CD4-positive, alpha-beta T cell (primary cell): Measurements from ENCODE around the gene DROSHA. TPM values are rescaled to one million over a fixed set of nuclear protein-coding genes. Genes with fewer than 3 reads are reported as not detected.

Source experiments
- ATAC-seq: fragments of 200-7000 bp; cut with Tn5 transposase; one replicate; pipeline ENCODE4 v1.10.0; 2022; ENCODE audit warnings: mild to moderate bottlenecking; ENCODE audit not compliant: poor library complexity
- CTCF ChIA-PET: fragments of 350-600 bp; sonication (Branson Sonifier 250); formaldehyde crosslinking; loops from one replicate; lab custom pipeline; 2021; ENCODE audit warnings: antibody characterized with exemption, inconsistent platforms; lab: Charles Lee
- POLR2A ChIA-PET: fragments of 350-600 bp; sonication (Branson Sonifier 250); formaldehyde crosslinking; loops from one replicate; lab custom pipeline; 2021; ENCODE audit warnings: antibody characterized with exemption, inconsistent platforms; lab: Charles Lee
- DNase-seq, 14 experiments: peaks; one replicate each; pipeline ENCODE4 v3.0.0-alpha.2; 2013 to 2020; ENCODE audit warnings: mixed read lengths in 2 of 14
- H3K27ac ChIP-seq, 2 donors: one replicate each; pipeline versions ENCODE4 v1.5.1 to v1.7.0; 2013; ENCODE audit warnings: low read length in 2 of 2, low read depth in 1 of 2, mild to moderate bottlenecking in 1 of 2
- H3K27me3 ChIP-seq, 2 experiments: 1 replicate in 1 of 2; 2 replicates in 1 of 2; pipeline versions ENCODE4 v1.6.1 to v1.7.0; 2013; ENCODE audit warnings: low read length in 2 of 2, control low read depth in 1 of 2, mild to moderate bottlenecking in 1 of 2, moderate library complexity in 1 of 2; ENCODE audit not compliant: insufficient read depth in 2 of 2, control insufficient read depth in 1 of 2
- H3K36me3 ChIP-seq: one replicate; pipeline ENCODE4 v1.6.1; 2013; ENCODE audit warnings: low read length, control low read depth; ENCODE audit not compliant: insufficient read depth
- H3K4me1 ChIP-seq: one replicate; pipeline ENCODE4 v1.6.1; 2013; ENCODE audit warnings: low read length, control low read depth; ENCODE audit not compliant: insufficient read depth
- H3K4me3 ChIP-seq: one replicate; pipeline ENCODE4 v1.5.1; 2013; ENCODE audit warnings: mild to moderate bottlenecking, low read length, moderate library complexity
- H3K9me3 ChIP-seq, 2 experiments: 1 replicate in 1 of 2; 2 replicates in 1 of 2; pipeline versions ENCODE4 v1.6.1 to v1.7.0; 2013; ENCODE audit warnings: low read length in 2 of 2, mild to moderate bottlenecking in 2 of 2, control low read depth in 1 of 2, moderate library complexity in 1 of 2; ENCODE audit not compliant: control insufficient read depth in 1 of 2, insufficient read depth in 1 of 2
- H3K27ac Mint-ChIP-seq: one replicate; pipeline ENCODE4 v1.8.0; 2020; ENCODE audit warnings: mixed read lengths
- H3K27me3 Mint-ChIP-seq: one replicate; pipeline ENCODE4 v1.8.0; 2021; ENCODE audit warnings: mixed read lengths
- H3K36me3 Mint-ChIP-seq: one replicate; pipeline ENCODE4 v1.8.0; 2021; ENCODE audit warnings: low read depth, mixed read lengths
- H3K4me1 Mint-ChIP-seq: one replicate; pipeline ENCODE4 v1.8.0; 2021; ENCODE audit warnings: low read depth, mixed read lengths
- H3K4me3 Mint-ChIP-seq: one replicate; pipeline ENCODE4 v1.8.0; 2020; ENCODE audit warnings: mild to moderate bottlenecking, mixed read lengths
- H3K9me3 Mint-ChIP-seq: one replicate; pipeline ENCODE4 v1.8.0; 2020; ENCODE audit warnings: mixed read lengths
- CTCF ChIP-seq: fragments of 200-600 bp; IDR thresholded peaks from one replicate; pipeline ENCODE4 v1.8.0; 2022; ENCODE audit warnings: antibody characterized with exemption, mild to moderate bottlenecking
- intact Hi-C, 2 experiments: fragments of 100-400 bp; cut with DNase I in 1 of 2; cut with micrococcal nuclease in 1 of 2; formaldehyde crosslinking; loops; one replicate each; pipeline versions ENCODE4 v1.15.1 to v1.9.0; 2023 to 2025; cut with DNase I, micrococcal nuclease
- total RNA-seq, 174 experiments: library from RNA in 2 of 174; stranded (reverse) in 2 of 174; gene quantifications; one replicate each; pipeline ENCODE4 v1.2.3 and lab custom pipeline; 2021 to 2026

Gene DROSHA
- total RNA-seq, 2 experiments from 2014 or later = 28.8 to 38.1 TPM

GRCh38 chr5:31516802-31517201 lies 15.1 kb downstream of the DROSHA start:
- Mint-ChIP-seq H3K27ac (no peak overlapping the region), H3K36me3 (peaks cover 85% of the 10 kb centered on the region), H3K27me3 (no peaks in the 10 kb centered on the region), H3K4me3 (no peak overlapping the region), H3K4me1 (peaks cover 22% of the 10 kb centered on the region), H3K9me3 (no peaks in the 10 kb centered on the region)
- Histone ChIP-seq H3K4me1 (no peaks in the 10 kb centered on the region), H3K9me3 (no peaks in the 10 kb centered on the region), H3K36me3 (peaks cover 64% of the 10 kb centered on the region), H3K4me3 (no peak overlapping the region), H3K27ac (no peak overlapping the region), H3K27me3 (no peaks in the 10 kb centered on the region)
- intact Hi-C loops = no loop called here
- ATAC-seq (no peak), DNase-seq (no peak)
- TF ChIP-seq CTCF = no peak
- ChIA-PET CTCF (no interaction called here), POLR2A (no interaction called here)

DNA sequence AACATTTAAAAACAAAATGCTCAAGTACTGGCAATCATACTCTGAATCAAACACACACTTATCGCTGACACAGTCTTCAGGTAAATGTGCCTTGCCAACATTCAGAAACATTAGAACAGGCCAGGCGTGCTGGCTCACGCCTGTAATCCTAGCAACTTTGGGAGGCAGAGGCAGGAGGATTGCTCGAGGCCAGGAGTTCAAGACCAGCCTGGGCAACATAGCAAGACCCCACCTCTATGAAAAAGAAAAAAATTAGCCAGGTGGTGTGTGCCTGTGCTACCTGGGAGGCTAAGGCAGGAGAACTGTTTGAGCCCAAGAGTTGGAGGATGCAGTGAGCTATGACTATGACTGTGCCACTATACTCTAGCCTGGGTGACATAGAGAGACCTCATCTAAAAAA lies 20.6 kb downstream of the DROSHA start:
- TF ChIP-seq CTCF = no peak
- intact Hi-C loops = no loop called here
- peaks cover 94% of the 10 kb centered on the region for H3K36me3 Mint-ChIP-seq
- Histone ChIP-seq H3K27ac (no peak overlapping the region), H3K9me3 (no peaks in the 10 kb centered on the region), H3K27me3 (no peaks in the 10 kb centered on the region), H3K4me3 (no peak overlapping the region), H3K4me1 (no peaks in the 10 kb centered on the region), H3K36me3 (peaks cover 83% of the 10 kb centered on the region)
- H3K4me3 Mint-ChIP-seq = no peak overlapping the region
- no peaks in the 10 kb centered on the region for H3K9me3 Mint-ChIP-seq
- ChIA-PET POLR2A (no interaction called here), CTCF (no interaction called here)
- no peak for ATAC-seq
- no peak overlapping the region for H3K27ac Mint-ChIP-seq
- DNase-seq = no peak
- H3K4me1 Mint-ChIP-seq = peaks cover 8% of the 10 kb centered on the region
- H3K27me3 Mint-ChIP-seq = no peaks in the 10 kb centered on the region

DNA sequence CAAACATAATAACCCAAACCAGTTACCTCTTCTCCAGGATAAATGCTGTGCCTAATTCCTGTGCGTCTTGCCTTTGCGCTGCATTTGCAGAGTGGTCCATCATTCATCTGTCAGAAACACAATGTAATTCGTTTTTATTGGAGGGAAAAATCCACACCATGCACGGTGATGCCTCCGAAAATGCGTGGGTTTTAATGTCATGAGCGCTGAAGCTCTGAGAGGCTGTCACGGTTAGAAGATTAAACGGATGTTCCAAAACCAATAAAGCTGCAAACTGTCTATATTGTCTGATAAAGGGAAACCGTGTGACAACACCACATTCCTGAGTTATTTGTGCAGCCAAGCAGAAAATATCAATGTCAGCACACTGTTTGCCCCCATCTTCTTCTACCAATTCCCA lies 27.4 kb downstream of the DROSHA start:
- ChIA-PET POLR2A (no interaction called here), CTCF (no interaction called here)
- Histone ChIP-seq H3K36me3 (peaks cover 86% of the 10 kb centered on the region), H3K4me1 (no peaks in the 10 kb centered on the region), H3K9me3 (no peaks in the 10 kb centered on the region), H3K27ac (no peak overlapping the region), H3K4me3 (no peak overlapping the region), H3K27me3 (no peaks in the 10 kb centered on the region)
- no peaks in the 10 kb centered on the region for H3K9me3 Mint-ChIP-seq
- H3K4me1 Mint-ChIP-seq = no peaks in the 10 kb centered on the region
- no peaks in the 10 kb centered on the region for H3K27me3 Mint-ChIP-seq
- peaks cover 91% of the 10 kb centered on the region for H3K36me3 Mint-ChIP-seq
- H3K4me3 Mint-ChIP-seq = no peak overlapping the region
- ATAC-seq (no peak), DNase-seq (no peak)
- H3K27ac Mint-ChIP-seq = no peak overlapping the region
- no peak for TF ChIP-seq CTCF
- intact Hi-C loops = no loop called here
